ENCODE measurements around the gene SRSF2.
"Not testable (repeated sequence)": the region's sequence is repeated elsewhere in the genome, so short reads cannot be mapped to it uniquely, and the experiment has no call there.

The SRSF2 gene, protein sequence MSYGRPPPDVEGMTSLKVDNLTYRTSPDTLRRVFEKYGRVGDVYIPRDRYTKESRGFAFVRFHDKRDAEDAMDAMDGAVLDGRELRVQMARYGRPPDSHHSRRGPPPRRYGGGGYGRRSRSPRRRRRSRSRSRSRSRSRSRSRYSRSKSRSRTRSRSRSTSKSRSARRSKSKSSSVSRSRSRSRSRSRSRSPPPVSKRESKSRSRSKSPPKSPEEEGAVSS
- total RNA-seq, result 128 to 223 (median 163) reads per million in 17 experiments

GRCh38 chr17:76737082-76737675, at the start of gene SRSF2:
SRSF2 (minus strand) TSS chr17:76737331; CDS start chr17:76737160, 171 bp downstream.
- peak; percentile 99 to 100 (median 100) for DNase-seq

- DNase-seq, result no peak
These were observed 47.8 kb upstream of the SRSF2 start for GRCh38 chr17:76784926-76785325.

DNA sequence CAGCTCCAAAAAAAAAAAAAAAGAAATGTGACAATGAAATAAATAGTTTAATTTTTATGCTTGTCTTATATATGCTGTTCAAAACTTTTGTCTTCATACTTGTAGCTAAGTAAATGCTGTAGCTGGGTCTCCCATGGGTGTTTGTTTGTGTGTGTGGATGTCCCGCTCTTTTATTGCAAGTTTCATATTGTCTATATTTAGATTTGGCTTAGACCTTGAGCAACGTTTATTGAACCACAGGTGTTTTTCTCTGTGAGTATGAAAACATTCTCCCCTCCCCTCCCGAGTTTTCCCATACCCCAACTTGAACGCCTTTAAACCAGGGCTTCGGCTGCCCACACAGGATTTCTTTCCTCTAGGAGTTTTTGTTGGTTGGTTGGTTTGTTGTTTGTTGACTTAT, 46.0 kb upstream of the SRSF2 start:
- no peak for DNase-seq

DNA sequence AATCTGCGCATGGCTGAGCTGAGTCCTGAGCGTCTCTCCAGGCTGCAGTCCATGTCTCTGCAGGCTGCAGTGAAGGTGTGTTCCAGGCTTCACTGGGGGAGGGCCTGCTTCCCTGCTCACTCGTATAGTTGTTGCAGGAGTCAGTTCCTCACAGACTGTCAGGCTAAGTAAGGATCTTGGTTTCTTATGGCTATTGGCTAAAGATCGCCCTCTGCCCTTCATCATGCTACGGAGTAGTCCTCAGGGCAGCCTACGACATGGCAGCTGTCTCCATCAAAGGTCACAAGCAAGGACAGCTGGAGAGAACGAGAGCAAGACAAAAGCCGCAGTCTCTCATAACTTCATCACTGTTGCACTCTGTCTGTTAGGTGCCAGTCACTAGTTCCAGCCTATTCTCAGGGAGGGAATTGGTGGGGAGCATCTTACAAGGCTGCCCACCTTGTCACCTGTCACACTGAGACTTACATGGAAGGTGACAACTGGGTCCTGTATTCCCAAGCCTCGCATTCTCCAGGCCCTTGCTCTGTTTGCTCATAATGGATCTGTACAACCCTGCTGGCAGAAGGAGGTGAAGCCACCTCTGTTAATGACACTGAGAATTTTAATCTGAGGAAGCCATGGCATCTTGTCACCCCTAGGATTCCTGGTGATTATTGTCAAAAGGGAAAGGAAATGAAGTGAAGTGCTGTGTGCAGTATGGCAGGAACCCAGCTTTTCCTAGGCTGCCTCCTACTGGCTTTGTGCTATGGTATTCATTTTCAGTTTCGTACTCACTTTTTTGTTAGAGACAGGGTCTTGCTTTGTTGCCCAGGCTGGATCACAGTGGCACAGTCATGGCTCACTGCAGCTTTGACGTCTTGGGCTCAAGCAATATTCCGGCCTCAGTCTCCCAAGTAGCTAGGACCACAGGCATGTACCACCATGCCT, 44.2 kb upstream of the SRSF2 start:
- no peak for DNase-seq

GRCh38 chr17:76775021-76775600, 38.0 kb upstream of the SRSF2 start:
- DNase-seq, result no peak

- peak in 3 of 4 experiments; percentile 6 to 32 (median 28) for DNase-seq
These were observed 35.9 kb upstream of the SRSF2 start for GRCh38 chr17:76772842-76773525.

- DNase-seq, result no peak
These were observed 21.4 kb upstream of the SRSF2 start for GRCh38 chr17:76758570-76758969.

GRCh38 chr17:76757256-76757655, 20.1 kb upstream of the SRSF2 start:
- no peak for DNase-seq

- no peak for DNase-seq
These were observed 18.2 kb upstream of the SRSF2 start for GRCh38 chr17:76755285-76755684.

- no peak for DNase-seq
These were observed 16.2 kb upstream of the SRSF2 start for GRCh38 chr17:76753061-76753961.

- DNase-seq, result no peak
These were observed 14.9 kb upstream of the SRSF2 start for GRCh38 chr17:76752006-76752405.

DNA sequence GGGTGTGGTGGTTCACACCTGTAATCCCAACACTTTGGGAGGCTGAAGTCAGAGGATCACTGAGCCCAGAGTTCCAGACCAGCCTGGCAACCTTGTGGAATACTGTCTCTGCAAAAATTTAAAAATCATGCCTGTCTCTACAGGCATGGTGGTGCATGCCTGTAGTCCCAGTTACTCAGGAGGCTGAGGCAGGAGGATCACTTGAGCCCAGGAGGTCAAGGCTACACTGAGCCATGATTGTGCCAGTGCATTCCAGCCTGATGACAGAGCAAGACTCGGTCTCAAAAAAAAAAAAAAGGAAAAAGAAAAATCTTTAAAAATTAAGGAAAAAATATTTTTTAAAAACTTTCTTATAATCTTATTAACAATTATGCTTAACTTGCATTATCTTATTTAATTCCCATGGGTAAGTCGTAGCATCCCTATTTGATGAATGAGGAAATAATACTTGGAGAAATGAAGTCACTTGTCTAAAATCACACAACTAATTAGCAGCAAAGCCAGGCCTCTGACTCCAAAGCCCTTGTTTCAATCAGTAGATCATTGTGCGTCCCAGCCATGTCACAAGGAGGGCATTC, 14.4 kb upstream of the SRSF2 start:
- DNase-seq, result no peak

GRCh38 chr17:76748657-76749056, 11.5 kb upstream of the SRSF2 start:
- no peak for DNase-seq

DNA sequence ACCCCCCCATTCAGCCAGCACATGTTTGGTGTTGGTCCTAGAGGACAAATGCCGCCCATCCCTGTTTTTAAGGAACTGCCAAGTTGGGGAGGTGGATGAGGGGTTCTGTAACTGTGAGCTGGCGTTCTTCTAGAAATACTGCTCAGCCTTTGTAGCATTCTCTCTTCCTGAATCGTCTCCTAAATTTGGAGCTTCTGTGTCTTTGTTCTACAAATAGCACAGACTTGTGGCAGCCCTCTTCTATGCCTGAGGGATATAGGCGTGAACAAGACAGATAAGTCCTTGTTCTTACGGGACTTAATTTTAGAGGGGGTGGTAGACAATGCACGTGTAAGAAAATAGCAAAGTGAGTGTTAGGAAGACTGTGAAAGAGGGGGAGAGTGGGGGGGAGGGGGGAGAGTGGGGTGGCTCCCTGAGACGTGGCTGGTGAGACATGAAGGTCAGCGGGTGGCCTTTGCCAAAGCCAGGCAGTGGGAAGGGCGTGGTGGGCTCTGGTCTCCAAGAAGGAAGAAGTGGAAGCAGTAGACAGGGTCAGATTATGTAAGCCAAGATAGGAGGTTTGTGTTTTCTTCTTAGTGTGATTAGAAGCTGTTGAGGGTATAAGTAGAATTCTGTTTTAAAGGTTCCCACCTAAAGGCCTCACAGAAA, 10.7 kb upstream of the SRSF2 start:
- DNase-seq, result no peak

- DNase-seq, result not testable (repeated sequence)
These were observed 8.7 kb upstream of the SRSF2 start for GRCh38 chr17:76745785-76746184.

DNA sequence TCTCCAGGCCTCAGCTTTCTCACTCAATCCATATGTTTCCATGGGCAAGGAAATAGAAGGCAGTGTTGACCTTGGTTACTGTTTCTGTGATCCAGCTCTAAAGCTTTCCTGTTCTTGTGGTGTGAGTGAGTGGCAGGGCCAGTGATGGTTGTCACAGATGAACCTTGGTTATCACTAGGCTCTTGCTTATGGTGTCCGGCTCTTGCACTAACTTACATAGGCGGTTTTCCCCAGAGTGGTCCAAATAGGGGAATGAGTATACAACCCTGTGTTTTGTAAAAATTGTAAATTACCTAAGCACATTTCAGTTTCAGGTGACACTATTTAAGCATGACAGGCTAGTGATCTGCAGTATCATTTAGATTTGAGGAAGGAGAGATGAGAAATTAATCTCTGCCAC, 7.6 kb upstream of the SRSF2 start:
- DNase-seq, result no peak

- peak in 2 of 4 experiments; percentile 30 to 39 for DNase-seq
These were observed 5.8 kb upstream of the SRSF2 start for GRCh38 chr17:76742958-76743357.

DNA sequence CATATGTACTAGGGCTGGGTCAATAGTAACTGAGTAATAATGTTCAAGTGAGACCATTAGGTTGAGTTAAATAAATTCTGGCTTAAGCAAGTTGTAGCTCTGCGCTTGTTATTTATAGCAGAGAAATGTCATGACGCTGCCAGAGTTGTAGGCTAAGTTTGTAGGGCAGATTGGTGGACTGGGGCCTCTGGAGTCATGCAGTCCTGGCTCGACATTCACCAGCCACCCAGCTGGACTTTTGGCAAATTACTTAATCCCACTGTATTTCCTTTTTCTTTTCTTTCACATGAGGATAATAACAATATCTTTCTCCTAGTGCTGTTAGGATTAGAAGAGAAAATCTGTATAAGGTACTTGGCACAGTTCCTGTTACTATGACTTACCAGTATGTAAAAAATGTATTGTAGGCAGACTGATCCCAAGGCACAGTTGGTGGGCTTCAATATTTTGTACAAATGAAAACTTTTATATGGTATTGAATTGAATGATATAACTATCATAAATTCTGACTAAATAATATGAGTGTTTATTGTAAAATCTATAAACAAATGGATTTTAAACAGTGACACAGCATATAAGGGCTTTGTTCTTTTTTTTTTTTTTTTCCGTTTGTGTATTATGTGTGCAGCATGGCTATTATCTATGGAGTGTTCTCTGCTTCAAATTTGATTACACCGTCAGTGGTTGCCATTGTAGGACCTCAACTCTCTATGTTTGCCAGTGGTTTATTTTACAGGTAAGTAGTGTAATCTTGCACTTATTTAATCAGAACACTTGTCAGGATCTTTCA, 3.4 kb upstream of the SRSF2 start:
- DNase-seq, result no peak

DNA sequence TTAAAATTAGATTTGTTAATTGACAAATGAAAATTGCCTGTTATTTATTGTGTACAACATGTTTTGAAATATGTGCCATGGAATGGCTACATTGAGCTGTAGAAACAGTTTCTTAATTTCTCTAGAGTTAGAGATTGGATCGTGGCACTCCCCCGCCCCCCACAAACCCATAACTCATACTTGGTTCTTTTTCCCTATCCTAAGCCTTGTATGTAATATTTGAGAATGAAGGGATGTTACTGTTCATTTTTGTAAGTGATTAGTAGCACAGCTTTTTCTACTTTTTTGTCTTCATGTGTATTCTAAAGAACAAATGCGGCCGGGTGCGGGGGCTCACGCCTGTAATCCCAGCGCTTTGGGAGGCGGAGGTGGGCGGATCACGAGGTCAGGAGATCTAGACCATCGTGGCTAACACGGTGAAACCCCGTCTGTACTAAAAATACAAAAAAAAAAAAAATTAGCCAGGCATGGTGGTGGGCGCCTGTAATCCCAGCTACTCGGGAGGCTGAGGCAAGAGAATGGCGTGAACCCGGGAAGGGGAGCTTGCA, 2.5 kb upstream of the SRSF2 start:
- DNase-seq, result not testable (repeated sequence)

Data from suppressor macrophage (primary cell).